DND-41 (cell line): Measurements from ENCODE around the gene LARP4B.

Experiments used
- ATAC-seq: fragments of 200-7000 bp; cut with Tn5 transposase; 3 replicates; pipeline ENCODE4 v1.9.1; 2021; ENCODE audit warnings: low read depth; ENCODE audit not compliant: insufficient read depth
- DNase-seq: peaks from one replicate; pipeline ENCODE4 v3.0.0-alpha.2; 2020
- H2AFZ ChIP-seq: 2 replicates; pipeline ENCODE4 v1.6.0; 2012; ENCODE audit warnings: low read depth, low read length
- H3K27ac ChIP-seq: 2 replicates; pipeline ENCODE4 v1.5.1; 2012; ENCODE audit warnings: low read length, inconsistent platforms
- H3K27me3 ChIP-seq: fragments of 200-600 bp; sonication (generic); 2 replicates; pipeline ENCODE4 v1.6.0; 2012; ENCODE audit warnings: low read length, mild to moderate bottlenecking, inconsistent platforms; ENCODE audit not compliant: insufficient read depth, poor library complexity
- H3K36me3 ChIP-seq: 2 replicates; pipeline ENCODE4 v1.5.1; 2012; ENCODE audit warnings: low read length, inconsistent platforms; ENCODE audit not compliant: insufficient read depth
- H3K4me1 ChIP-seq: 2 replicates; pipeline ENCODE4 v1.5.1; 2012; ENCODE audit warnings: mild to moderate bottlenecking, low read length; ENCODE audit not compliant: insufficient read depth
- H3K4me2 ChIP-seq: 2 replicates; pipeline ENCODE4 v1.6.0; 2012; ENCODE audit warnings: mild to moderate bottlenecking, moderate library complexity, low read length, inconsistent platforms; ENCODE audit not compliant: insufficient read depth
- H3K4me3 ChIP-seq, 2 experiments: fragments of 200-600 bp in 1 of 2; shearing (Covaris generic) in 1 of 2; 2 replicates each; pipeline ENCODE4 v1.5.1; 2012 to 2016; ENCODE audit warnings: inconsistent platforms in 2 of 2, low read length in 2 of 2, mild to moderate bottlenecking in 2 of 2, low read depth in 1 of 2, moderate library complexity in 1 of 2
- H3K79me2 ChIP-seq: 2 replicates; pipeline ENCODE4 v1.6.0; 2012; ENCODE audit warnings: low read length, inconsistent platforms; ENCODE audit not compliant: insufficient read depth
- H3K9ac ChIP-seq: 2 replicates; pipeline ENCODE4 v1.6.0; 2012; ENCODE audit warnings: low read depth, mild to moderate bottlenecking, inconsistent platforms, low read length, moderate library complexity
- H3K9me3 ChIP-seq: 2 replicates; pipeline ENCODE4 v1.5.1; 2012; ENCODE audit warnings: low read length, moderate library complexity, mild to moderate bottlenecking, inconsistent platforms; ENCODE audit not compliant: insufficient read depth, severe bottlenecking
- H4K20me1 ChIP-seq: 2 replicates; pipeline ENCODE4 v1.6.0; 2012; ENCODE audit warnings: low read length; ENCODE audit not compliant: insufficient read depth
- EZH2 ChIP-seq: IDR thresholded peaks from 3 replicates; pipeline ENCODE4 v1.6.1; 2012; ENCODE audit warnings: borderline replicate concordance, low read depth, mild to moderate bottlenecking, moderate library complexity, low read length, inconsistent platforms; ENCODE audit not compliant: severe bottlenecking
- TF ChIP-seq, protein P1 (sequence below): IDR thresholded peaks from 2 replicates; pipeline ENCODE4 v1.5.1; 2012; ENCODE audit warnings: borderline replicate concordance, low read length, moderate library complexity, mild to moderate bottlenecking; ENCODE audit not compliant: poor library complexity, severe bottlenecking; ENCODE audit errors: extremely low read depth

The LARP4B gene

DNA sequence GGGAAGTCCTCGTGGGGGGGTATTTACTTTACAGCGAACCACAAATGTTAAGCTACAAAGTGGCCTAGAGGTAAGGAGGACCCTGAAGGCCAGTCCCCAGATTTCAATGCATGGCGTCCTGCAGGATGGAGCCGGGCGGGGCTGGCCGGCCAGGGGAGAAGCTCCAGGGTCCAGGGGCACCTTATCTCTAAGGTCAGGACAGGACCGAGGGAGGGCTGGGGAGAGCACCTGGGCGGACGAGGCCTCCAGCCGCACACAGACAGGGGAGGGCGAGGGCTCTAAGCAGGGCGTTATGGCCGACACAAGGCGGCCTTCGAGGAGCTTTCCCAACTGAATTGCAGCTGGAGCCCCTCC lies 145.7 kb downstream of the LARP4B start:
- Histone ChIP-seq H4K20me1 (0 out of 2 replicates have a peak, but pooled peaks cover 2% of the 10 kb centered on the region), H2AFZ (no peak overlapping the region), H3K27me3 (no peaks in the 10 kb centered on the region), H3K36me3 (no peaks in the 10 kb centered on the region), H3K27ac (no peak overlapping the region), H3K79me2 (no peaks in the 10 kb centered on the region), H3K9ac (no peak overlapping the region), H3K4me1 (no peaks in the 10 kb centered on the region), H3K4me3 (no peak overlapping the region), H3K9me3 (no peaks in the 10 kb centered on the region), H3K4me2 (no peak overlapping the region)
- no peak for ATAC-seq
- DNase-seq: peak; percentile 1
- TF ChIP-seq EZH2: no peak
- TF ChIP-seq, protein P1, sequence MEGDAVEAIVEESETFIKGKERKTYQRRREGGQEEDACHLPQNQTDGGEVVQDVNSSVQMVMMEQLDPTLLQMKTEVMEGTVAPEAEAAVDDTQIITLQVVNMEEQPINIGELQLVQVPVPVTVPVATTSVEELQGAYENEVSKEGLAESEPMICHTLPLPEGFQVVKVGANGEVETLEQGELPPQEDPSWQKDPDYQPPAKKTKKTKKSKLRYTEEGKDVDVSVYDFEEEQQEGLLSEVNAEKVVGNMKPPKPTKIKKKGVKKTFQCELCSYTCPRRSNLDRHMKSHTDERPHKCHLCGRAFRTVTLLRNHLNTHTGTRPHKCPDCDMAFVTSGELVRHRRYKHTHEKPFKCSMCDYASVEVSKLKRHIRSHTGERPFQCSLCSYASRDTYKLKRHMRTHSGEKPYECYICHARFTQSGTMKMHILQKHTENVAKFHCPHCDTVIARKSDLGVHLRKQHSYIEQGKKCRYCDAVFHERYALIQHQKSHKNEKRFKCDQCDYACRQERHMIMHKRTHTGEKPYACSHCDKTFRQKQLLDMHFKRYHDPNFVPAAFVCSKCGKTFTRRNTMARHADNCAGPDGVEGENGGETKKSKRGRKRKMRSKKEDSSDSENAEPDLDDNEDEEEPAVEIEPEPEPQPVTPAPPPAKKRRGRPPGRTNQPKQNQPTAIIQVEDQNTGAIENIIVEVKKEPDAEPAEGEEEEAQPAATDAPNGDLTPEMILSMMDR: no peak

DNA sequence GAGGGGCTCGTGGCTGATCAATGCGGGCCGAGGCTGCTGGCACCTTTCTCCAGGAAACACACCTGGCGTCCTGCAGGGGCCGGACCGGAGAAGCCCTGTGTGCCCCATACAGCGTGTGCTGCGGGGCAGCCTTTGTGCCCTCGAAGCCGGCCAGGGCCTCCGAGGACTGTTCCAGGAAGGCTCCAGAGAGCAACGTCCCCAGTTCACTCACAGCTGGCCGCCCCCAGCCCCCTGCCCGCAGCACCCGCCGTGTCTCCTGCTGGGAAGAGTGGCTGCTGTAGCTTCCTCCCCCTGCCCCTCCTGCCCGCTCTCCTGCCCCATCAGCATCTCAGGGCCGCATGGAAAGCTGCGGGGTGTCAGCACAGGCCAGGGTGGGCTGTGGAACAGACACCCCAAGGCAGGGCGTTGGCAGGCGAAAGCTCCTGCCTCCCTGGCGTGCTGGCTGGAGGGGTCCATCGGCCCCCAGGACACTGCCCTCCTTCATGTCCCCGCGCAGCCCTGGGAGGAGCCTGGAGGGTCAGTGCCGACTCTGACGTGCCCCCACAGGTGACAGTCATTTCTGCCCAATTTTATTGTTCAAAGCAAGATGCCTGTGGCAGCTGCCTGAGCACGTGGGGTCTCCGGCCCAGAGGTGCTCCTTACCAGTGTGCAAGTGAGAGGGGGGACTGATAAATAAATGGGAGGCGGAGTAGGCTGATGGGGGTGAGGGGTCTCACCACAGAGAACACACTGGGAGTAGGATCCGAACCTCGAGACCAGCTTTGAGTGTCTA lies 146.2 kb downstream of the LARP4B start:
- Histone ChIP-seq H2AFZ (no peak overlapping the region), H4K20me1 (no peaks in the 10 kb centered on the region), H3K4me2 (no peak overlapping the region), H3K27ac (no peak overlapping the region), H3K27me3 (no peaks in the 10 kb centered on the region), H3K36me3 (no peaks in the 10 kb centered on the region), H3K9me3 (no peaks in the 10 kb centered on the region), H3K4me1 (no peaks in the 10 kb centered on the region), H3K4me3 (no peak overlapping the region), H3K79me2 (no peaks in the 10 kb centered on the region), H3K9ac (no peak overlapping the region)
- ATAC-seq (no peak), DNase-seq (peak; percentile 2)
- no peak for TF ChIP-seq EZH2
- TF ChIP-seq, protein P1: no peak

DNA sequence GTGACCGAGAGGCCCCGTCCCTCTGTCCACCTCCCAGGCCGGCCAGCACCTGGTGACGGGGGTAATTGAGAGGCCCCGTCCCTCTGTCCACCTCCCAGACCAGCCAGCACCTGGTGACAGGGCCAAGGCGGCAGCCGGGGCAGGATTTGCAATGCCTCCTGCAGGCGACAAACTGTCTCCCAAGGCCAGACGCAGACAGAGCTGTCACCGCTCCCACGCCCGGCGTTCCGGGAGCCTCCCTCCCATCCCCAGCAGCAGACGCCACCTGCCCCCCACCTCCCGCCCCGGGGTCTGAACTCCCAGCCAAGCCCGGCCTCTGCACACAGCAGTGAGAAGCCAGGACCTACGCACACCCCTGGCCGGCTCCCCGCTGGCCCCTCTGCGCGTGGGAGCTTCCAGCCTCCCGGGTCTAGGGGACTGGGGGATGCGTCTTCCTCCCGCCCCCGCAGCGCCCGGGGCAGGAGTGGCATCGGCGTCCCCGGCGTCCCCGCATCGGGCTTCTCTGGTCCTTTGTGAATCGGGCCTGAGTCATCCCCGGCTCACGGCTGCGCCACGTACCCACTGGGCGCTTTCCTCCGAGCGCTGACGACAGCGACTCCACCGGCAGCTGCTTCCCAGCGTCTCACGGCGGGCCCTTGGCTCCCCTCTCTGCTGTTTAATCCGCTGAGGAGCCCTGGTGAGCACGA lies 147.0 kb downstream of the LARP4B start:
- Histone ChIP-seq H3K9me3 (no peaks in the 10 kb centered on the region), H3K27me3 (no peaks in the 10 kb centered on the region), H3K4me2 (no peak overlapping the region), H3K27ac (no peak overlapping the region), H3K79me2 (no peaks in the 10 kb centered on the region), H3K4me3 (no peak overlapping the region), H4K20me1 (no peaks in the 10 kb centered on the region), H3K9ac (no peak overlapping the region), H3K4me1 (no peaks in the 10 kb centered on the region), H3K36me3 (no peaks in the 10 kb centered on the region), H2AFZ (no peak overlapping the region)
- TF ChIP-seq, protein P1: no peak
- TF ChIP-seq EZH2: no peak
- ATAC-seq (no peak), DNase-seq (peak; percentile 2)
